HEK293 (cell line): ENCODE data around the gene ABAT.
A peak's percentile ranks its signal among the peaks of the same experiment; 100 is the strongest.

Source experiments
- HOXD13 ChIP-seq: sonication (generic); formaldehyde crosslinking; IDR thresholded peaks from 2 replicates; pipeline ENCODE4 v1.8.0; 2022; ENCODE audit warnings: missing genetic modification reagents, borderline replicate concordance
- KLF7 ChIP-seq: fragments of 450-650 bp; formaldehyde crosslinking; IDR thresholded peaks from 2 replicates; pipeline ENCODE4 v1.5.1; 2016; ENCODE audit warnings: missing biosample characterization, missing genetic modification characterization, borderline replicate concordance
- MEIS1 ChIP-seq: sonication (generic); formaldehyde crosslinking; IDR thresholded peaks from 2 replicates; pipeline ENCODE4 v1.8.1; 2022; ENCODE audit warnings: missing genetic modification reagents, mild to moderate bottlenecking, borderline replicate concordance
- MYNN ChIP-seq: fragments of 450-650 bp; formaldehyde crosslinking; IDR thresholded peaks from 2 replicates; pipeline ENCODE4 v1.5.1; 2016; ENCODE audit warnings: missing biosample characterization, missing genetic modification characterization, borderline replicate concordance
- OSR2 ChIP-seq: fragments of 450-650 bp; formaldehyde crosslinking; IDR thresholded peaks from 2 replicates; pipeline ENCODE4 v1.5.1; 2016; ENCODE audit warnings: missing biosample characterization, missing genetic modification characterization
- WT1 ChIP-seq: fragments of 450-650 bp; formaldehyde crosslinking; IDR thresholded peaks from 2 replicates; pipeline ENCODE4 v1.5.1; 2016; ENCODE audit warnings: missing biosample characterization, missing genetic modification characterization
- ZBTB11 ChIP-seq: fragments of 450-650 bp; formaldehyde crosslinking; conservative IDR thresholded peaks from 2 replicates; pipeline ENCODE4 v1.5.1; 2016; ENCODE audit warnings: low read depth, missing biosample characterization, missing genetic modification characterization
- ZBTB48 ChIP-seq: fragments of 450-650 bp; formaldehyde crosslinking; IDR thresholded peaks from 2 replicates; pipeline ENCODE4 v1.5.1; 2016; ENCODE audit warnings: missing biosample characterization, missing genetic modification characterization
- ZNF121 ChIP-seq: fragments of 450-650 bp; formaldehyde crosslinking; IDR thresholded peaks from 2 replicates; pipeline ENCODE4 v1.5.1; 2016; ENCODE audit warnings: missing biosample characterization, missing genetic modification characterization
- ZNF24 ChIP-seq: fragments of 450-650 bp; formaldehyde crosslinking; IDR thresholded peaks from 2 replicates; pipeline ENCODE4 v1.5.1; 2016; ENCODE audit warnings: missing biosample characterization, missing genetic modification characterization
- ZNF324 ChIP-seq: fragments of 450-650 bp; formaldehyde crosslinking; IDR thresholded peaks from 2 replicates; pipeline ENCODE4 v1.5.1; 2016; ENCODE audit warnings: missing biosample characterization, missing genetic modification characterization
- ZNF341 ChIP-seq: fragments of 450-650 bp; formaldehyde crosslinking; IDR thresholded peaks from 2 replicates; pipeline ENCODE4; 2016; ENCODE audit warnings: low read depth, missing biosample characterization, missing genetic modification characterization
- ZNF473 ChIP-seq: fragments of 450-650 bp; formaldehyde crosslinking; IDR thresholded peaks from 2 replicates; pipeline ENCODE4 v1.5.1; 2017; ENCODE audit warnings: missing biosample characterization, missing genetic modification characterization
- ZNF555 ChIP-seq: fragments of 450-650 bp; formaldehyde crosslinking; conservative IDR thresholded peaks from 2 replicates; pipeline ENCODE4 v1.5.1; 2017; ENCODE audit warnings: missing biosample characterization, mild to moderate bottlenecking, missing genetic modification characterization, inconsistent platforms
- ZNF629 ChIP-seq: fragments of 450-650 bp; formaldehyde crosslinking; IDR thresholded peaks from 2 replicates; pipeline ENCODE4 v1.5.1; 2017; ENCODE audit warnings: missing biosample characterization, missing genetic modification characterization
- ZNF639 ChIP-seq: fragments of 450-650 bp; formaldehyde crosslinking; IDR thresholded peaks from 2 replicates; pipeline ENCODE4 v1.5.1; 2016; ENCODE audit warnings: missing biosample characterization, missing genetic modification characterization
- ZNF664 ChIP-seq: fragments of 450-650 bp; formaldehyde crosslinking; IDR thresholded peaks from 2 replicates; pipeline ENCODE4 v1.5.1; 2016; ENCODE audit warnings: missing biosample characterization, missing genetic modification characterization
- ZNF692 ChIP-seq: fragments of 450-650 bp; formaldehyde crosslinking; IDR thresholded peaks from 2 replicates; pipeline ENCODE4 v1.5.1; 2016; ENCODE audit warnings: missing biosample characterization, missing genetic modification characterization
- ZXDB ChIP-seq: fragments of 450-650 bp; formaldehyde crosslinking; IDR thresholded peaks from 2 replicates; pipeline ENCODE4 v1.5.1; 2016; ENCODE audit warnings: missing biosample characterization, missing genetic modification characterization
- TF ChIP-seq, protein P1 (sequence below): fragments of 450-650 bp; formaldehyde crosslinking; IDR thresholded peaks from 2 replicates; pipeline ENCODE4 v1.5.1; 2016; ENCODE audit warnings: missing biosample characterization, missing genetic modification characterization
- TF ChIP-seq, protein P2 (sequence below): fragments of 450-650 bp; formaldehyde crosslinking; IDR thresholded peaks from 2 replicates; pipeline ENCODE4 v1.5.1; 2017; ENCODE audit warnings: missing biosample characterization, missing genetic modification characterization
- TF ChIP-seq, protein P3 (sequence below): fragments of 450-650 bp; formaldehyde crosslinking; IDR thresholded peaks from 2 replicates; pipeline ENCODE4 v1.5.1; 2016; ENCODE audit warnings: missing biosample characterization, missing genetic modification characterization
- TF ChIP-seq, protein P4 (sequence below): fragments of 450-650 bp; formaldehyde crosslinking; IDR thresholded peaks from 2 replicates; pipeline ENCODE4 v1.5.1; 2016; ENCODE audit warnings: missing biosample characterization, missing genetic modification characterization

ABAT gene

DNA sequence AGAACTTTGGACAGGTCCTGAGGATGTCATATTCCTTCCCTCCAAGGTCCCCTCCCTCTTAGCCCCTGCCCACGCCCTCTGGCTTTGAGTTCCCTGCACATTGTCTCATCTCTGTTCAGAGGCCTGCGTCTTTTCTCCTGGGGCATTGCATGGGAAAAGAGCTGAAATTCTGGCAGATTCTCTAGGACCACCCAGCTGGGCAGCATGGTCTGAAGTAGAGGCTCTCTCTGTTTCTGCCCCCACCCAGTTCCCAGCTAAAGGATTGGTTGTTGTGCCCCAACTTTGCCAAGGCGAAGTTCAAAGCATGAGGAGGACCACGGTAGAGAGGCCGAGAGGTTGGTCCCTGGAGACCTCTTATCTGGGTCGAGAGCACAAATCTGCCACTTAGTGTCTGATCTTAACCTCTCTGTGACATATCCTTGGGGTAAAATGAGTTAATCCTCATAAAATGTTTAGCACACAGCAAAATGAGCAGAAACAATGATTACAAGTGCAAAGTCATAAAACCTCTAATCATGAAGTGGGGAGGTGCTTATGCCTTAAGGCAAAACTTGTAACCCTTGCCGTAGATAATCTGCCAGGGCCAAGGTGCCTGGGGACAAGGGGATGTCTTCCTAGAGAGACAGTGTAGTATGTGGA, 2.4 kb downstream of the ABAT start (continued):
- TF ChIP-seq, protein P1, sequence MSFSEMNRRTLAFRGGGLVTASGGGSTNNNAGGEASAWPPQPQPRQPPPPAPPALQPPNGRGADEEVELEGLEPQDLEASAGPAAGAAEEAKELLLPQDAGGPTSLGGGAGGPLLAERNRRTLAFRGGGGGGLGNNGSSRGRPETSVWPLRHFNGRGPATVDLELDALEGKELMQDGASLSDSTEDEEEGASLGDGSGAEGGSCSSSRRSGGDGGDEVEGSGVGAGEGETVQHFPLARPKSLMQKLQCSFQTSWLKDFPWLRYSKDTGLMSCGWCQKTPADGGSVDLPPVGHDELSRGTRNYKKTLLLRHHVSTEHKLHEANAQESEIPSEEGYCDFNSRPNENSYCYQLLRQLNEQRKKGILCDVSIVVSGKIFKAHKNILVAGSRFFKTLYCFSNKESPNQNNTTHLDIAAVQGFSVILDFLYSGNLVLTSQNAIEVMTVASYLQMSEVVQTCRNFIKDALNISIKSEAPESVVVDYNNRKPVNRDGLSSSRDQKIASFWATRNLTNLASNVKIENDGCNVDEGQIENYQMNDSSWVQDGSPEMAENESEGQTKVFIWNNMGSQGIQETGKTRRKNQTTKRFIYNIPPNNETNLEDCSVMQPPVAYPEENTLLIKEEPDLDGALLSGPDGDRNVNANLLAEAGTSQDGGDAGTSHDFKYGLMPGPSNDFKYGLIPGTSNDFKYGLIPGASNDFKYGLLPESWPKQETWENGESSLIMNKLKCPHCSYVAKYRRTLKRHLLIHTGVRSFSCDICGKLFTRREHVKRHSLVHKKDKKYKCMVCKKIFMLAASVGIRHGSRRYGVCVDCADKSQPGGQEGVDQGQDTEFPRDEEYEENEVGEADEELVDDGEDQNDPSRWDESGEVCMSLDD (tag by site-specific recombination) = no peak
- no peak for TF ChIP-seq ZNF692 (tag by site-specific recombination)
- no peak for TF ChIP-seq MEIS1 (CRISPR knock-in tag)
- TF ChIP-seq ZNF639 (tag by site-specific recombination) = 0 out of 2 replicates have a peak, but pooled peaks have one; percentile 38
- TF ChIP-seq, protein P2, sequence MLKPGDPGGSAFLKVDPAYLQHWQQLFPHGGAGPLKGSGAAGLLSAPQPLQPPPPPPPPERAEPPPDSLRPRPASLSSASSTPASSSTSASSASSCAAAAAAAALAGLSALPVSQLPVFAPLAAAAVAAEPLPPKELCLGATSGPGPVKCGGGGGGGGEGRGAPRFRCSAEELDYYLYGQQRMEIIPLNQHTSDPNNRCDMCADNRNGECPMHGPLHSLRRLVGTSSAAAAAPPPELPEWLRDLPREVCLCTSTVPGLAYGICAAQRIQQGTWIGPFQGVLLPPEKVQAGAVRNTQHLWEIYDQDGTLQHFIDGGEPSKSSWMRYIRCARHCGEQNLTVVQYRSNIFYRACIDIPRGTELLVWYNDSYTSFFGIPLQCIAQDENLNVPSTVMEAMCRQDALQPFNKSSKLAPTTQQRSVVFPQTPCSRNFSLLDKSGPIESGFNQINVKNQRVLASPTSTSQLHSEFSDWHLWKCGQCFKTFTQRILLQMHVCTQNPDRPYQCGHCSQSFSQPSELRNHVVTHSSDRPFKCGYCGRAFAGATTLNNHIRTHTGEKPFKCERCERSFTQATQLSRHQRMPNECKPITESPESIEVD (tag by site-specific recombination) = peak; percentile 94
- TF ChIP-seq ZBTB48 (tag by site-specific recombination) = no peak
- no peak for TF ChIP-seq ZNF121 (tag by site-specific recombination)
- TF ChIP-seq, protein P3, sequence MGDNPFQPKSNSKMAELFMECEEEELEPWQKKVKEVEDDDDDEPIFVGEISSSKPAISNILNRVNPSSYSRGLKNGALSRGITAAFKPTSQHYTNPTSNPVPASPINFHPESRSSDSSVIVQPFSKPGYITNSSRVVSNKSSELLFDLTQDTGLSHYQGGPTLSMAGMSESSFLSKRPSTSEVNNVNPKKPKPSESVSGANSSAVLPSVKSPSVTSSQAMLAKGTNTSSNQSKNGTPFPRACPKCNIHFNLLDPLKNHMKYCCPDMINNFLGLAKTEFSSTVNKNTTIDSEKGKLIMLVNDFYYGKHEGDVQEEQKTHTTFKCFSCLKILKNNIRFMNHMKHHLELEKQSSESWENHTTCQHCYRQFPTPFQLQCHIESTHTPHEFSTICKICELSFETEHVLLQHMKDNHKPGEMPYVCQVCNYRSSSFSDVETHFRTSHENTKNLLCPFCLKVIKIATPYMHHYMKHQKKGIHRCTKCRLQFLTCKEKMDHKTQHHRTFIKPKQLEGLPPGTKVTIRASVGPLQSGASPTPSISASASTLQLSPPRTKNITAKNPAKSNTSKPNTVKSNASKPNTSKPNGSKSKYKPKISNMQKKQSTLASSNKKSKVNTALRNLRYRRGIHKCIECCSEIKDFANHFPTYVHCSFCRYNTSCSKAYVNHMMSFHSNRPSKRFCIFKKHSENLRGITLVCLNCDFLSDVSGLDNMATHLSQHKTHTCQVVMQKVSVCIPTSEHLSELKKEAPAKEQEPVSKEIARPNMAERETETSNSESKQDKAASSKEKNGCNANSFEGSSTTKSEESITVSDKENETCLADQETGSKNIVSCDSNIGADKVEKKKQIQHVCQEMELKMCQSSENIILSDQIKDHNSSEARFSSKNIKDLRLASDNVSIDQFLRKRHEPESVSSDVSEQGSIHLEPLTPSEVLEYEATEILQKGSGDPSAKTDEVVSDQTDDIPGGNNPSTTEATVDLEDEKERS (tag by site-specific recombination) = no peak
- peak; percentile 51; the same call in 1 of the 2 replicates for TF ChIP-seq ZNF629 (tag by site-specific recombination)
- no peak for TF ChIP-seq ZNF664 (tag by site-specific recombination)
- TF ChIP-seq ZNF324 (tag by site-specific recombination) = no peak
- TF ChIP-seq WT1 = no peak
- TF ChIP-seq ZNF473 (tag by site-specific recombination) = no peak
- no peak for TF ChIP-seq ZNF555 (tag by site-specific recombination)
- no peak for TF ChIP-seq MYNN
- TF ChIP-seq ZXDB (tag by site-specific recombination) = peak; percentile 72
- TF ChIP-seq ZBTB11 (tag by site-specific recombination) = no peak
- no peak for TF ChIP-seq ZNF24 (tag by site-specific recombination)
- peak; percentile 77; the same call in 1 of the 2 replicates for TF ChIP-seq HOXD13 (CRISPR knock-in tag)
- no peak for TF ChIP-seq KLF7 (tag by site-specific recombination)
- peak; percentile 55; the same call in 1 of the 2 replicates for TF ChIP-seq ZNF341 (tag by site-specific recombination)
- TF ChIP-seq, protein P4, sequence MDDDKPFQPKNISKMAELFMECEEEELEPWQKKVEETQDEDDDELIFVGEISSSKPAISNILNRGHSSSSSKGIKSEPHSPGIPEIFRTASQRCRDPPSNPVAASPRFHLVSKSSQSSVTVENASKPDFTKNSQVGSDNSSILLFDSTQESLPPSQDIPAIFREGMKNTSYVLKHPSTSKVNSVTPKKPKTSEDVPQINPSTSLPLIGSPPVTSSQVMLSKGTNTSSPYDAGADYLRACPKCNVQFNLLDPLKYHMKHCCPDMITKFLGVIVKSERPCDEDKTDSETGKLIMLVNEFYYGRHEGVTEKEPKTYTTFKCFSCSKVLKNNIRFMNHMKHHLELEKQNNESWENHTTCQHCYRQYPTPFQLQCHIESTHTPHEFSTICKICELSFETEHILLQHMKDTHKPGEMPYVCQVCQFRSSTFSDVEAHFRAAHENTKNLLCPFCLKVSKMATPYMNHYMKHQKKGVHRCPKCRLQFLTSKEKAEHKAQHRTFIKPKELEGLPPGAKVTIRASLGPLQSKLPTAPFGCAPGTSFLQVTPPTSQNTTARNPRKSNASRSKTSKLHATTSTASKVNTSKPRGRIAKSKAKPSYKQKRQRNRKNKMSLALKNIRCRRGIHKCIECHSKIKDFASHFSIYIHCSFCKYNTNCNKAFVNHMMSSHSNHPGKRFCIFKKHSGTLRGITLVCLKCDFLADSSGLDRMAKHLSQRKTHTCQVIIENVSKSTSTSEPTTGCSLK (tag by site-specific recombination) = no peak
- peak; percentile 89 for TF ChIP-seq OSR2 (tag by site-specific recombination)
